Endothelial cell of umbilical vein (primary cell): ENCODE results near the gene BBS10. TPM values are rescaled to one million over a fixed set of nuclear protein-coding genes. Genes with fewer than 3 reads are reported as not detected.

Experiments used
- BruUV-seq: library from RNA; stranded (reverse); fragments of 400-500 nt; replicated peaks from 2 replicates; lab custom pipeline; 2021; lab: Mats Ljungman, UMichigan
- CTCF ChIA-PET: fragments of 300-600, 350-600 bp; sonication (Branson Sonifier 250); formaldehyde crosslinking; loops from one replicate; lab custom pipeline; 2021; ENCODE audit warnings: antibody characterized with exemption, inconsistent platforms; lab: Charles Lee
- POLR2A ChIA-PET: fragments of 300-600, 350-600 bp; sonication (Branson Sonifier 250); formaldehyde crosslinking; loops from one replicate; lab custom pipeline; 2021; ENCODE audit warnings: antibody characterized with exemption, inconsistent platforms; lab: Charles Lee
- DNase-seq: peaks from one replicate; pipeline ENCODE4 v3.0.0-alpha.2; 2011; ENCODE audit warnings: low read depth, low spot score
- FAIRE-seq: peaks from 2 replicates; lab custom pipeline; 2011; peaks lifted over from hg19 to GRCh38; lab: Jason Lieb, UNC
- H2AFZ ChIP-seq: 2 replicates; pipeline ENCODE4 v1.6.0; 2012; ENCODE audit warnings: low read depth, low read length, control low read depth, inconsistent platforms
- H3K27ac ChIP-seq: 2 replicates; pipeline ENCODE4 v1.5.1; 2011; ENCODE audit warnings: low read depth, mild to moderate bottlenecking, control low read depth, low read length, moderate library complexity; ENCODE audit not compliant: insufficient read depth
- H3K27me3 ChIP-seq, 2 experiments: 2 replicates each; pipeline versions ENCODE4 v1.6.0 to v1.6.1; 2011; ENCODE audit warnings: low read length in 2 of 2, mixed read lengths in 1 of 2; ENCODE audit not compliant: control insufficient read depth in 2 of 2, insufficient read depth in 2 of 2
- H3K36me3 ChIP-seq, 2 experiments: 2 replicates in 1 of 2; 3 replicates in 1 of 2; pipeline ENCODE4 v1.5.1; 2011; ENCODE audit warnings: low read length in 2 of 2, mild to moderate bottlenecking in 1 of 2, moderate library complexity in 1 of 2; ENCODE audit not compliant: control insufficient read depth in 2 of 2, insufficient read depth in 2 of 2; ENCODE audit errors: extremely low read depth in 1 of 2
- H3K4me1 ChIP-seq: 3 replicates; pipeline ENCODE4 v1.5.1; 2011; ENCODE audit warnings: mild to moderate bottlenecking, low read length; ENCODE audit not compliant: control insufficient read depth, insufficient read depth; ENCODE audit errors: extremely low read depth
- H3K4me2 ChIP-seq: 2 replicates; pipeline ENCODE4 v1.6.1; 2011; ENCODE audit warnings: low read length, control low read depth, mixed read lengths; ENCODE audit not compliant: insufficient read depth
- H3K4me3 ChIP-seq, 3 experiments: fragments of 200-600 bp in 1 of 3; sonication (generic), shearing (Covaris generic) in 1 of 3; replicated peaks in 1 of 3; 2 replicates each; pipeline ENCODE4 v1.5.1; 2011 to 2016; ENCODE audit warnings: control low read depth in 3 of 3, low read length in 3 of 3, mild to moderate bottlenecking in 2 of 3, inconsistent platforms in 1 of 3, low read depth in 1 of 3, moderate library complexity in 1 of 3; ENCODE audit not compliant: insufficient read depth in 1 of 3
- H3K79me2 ChIP-seq: 2 replicates; pipeline ENCODE4 v1.6.0; 2012; ENCODE audit warnings: low read length, inconsistent platforms; ENCODE audit not compliant: control insufficient read depth, insufficient read depth
- H3K9ac ChIP-seq: replicated peaks from 2 replicates; pipeline ENCODE3; 2011; ENCODE audit warnings: low read length, control low read depth; ENCODE audit not compliant: insufficient read depth; ENCODE audit errors: extremely low read depth
- H3K9me1 ChIP-seq: replicated peaks from 3 replicates; pipeline ENCODE4 v1.6.0; 2011; ENCODE audit warnings: mild to moderate bottlenecking, low read length; ENCODE audit not compliant: control insufficient read depth, insufficient read depth; ENCODE audit errors: extremely low read depth
- H3K9me3 ChIP-seq: replicated peaks from 2 replicates; pipeline ENCODE4 v1.5.1; 2012; ENCODE audit warnings: low read length, inconsistent platforms; ENCODE audit not compliant: control insufficient read depth, insufficient read depth
- H4K20me1 ChIP-seq: replicated peaks from 2 replicates; pipeline ENCODE3; 2011; ENCODE audit warnings: mild to moderate bottlenecking, low read length; ENCODE audit not compliant: control insufficient read depth, insufficient read depth; ENCODE audit errors: extremely low read depth
- EZH2 ChIP-seq: IDR thresholded peaks from 2 replicates; pipeline ENCODE4 v1.6.1; 2012; ENCODE audit warnings: borderline replicate concordance, low read depth, mild to moderate bottlenecking, moderate library complexity, low read length, inconsistent platforms; ENCODE audit not compliant: severe bottlenecking
- FOS ChIP-seq: IDR thresholded peaks from 2 replicates; pipeline ENCODE4 v1.6.1; 2011; ENCODE audit warnings: mild to moderate bottlenecking, low read length, moderate library complexity, borderline replicate concordance; ENCODE audit not compliant: insufficient read depth
- GATA2 ChIP-seq: IDR thresholded peaks from 2 replicates; pipeline ENCODE4 v1.7.0; 2011; ENCODE audit warnings: low read depth, mild to moderate bottlenecking, moderate library complexity, mixed read lengths, low read length; ENCODE audit not compliant: insufficient read length, insufficient read depth
- JUN ChIP-seq: IDR thresholded peaks from 2 replicates; pipeline ENCODE4 v1.6.1; 2011; ENCODE audit warnings: borderline replicate concordance, low read depth; ENCODE audit not compliant: insufficient read length, insufficient read depth
- MYC ChIP-seq: IDR thresholded peaks from one replicate; pipeline ENCODE4 v1.6.1; 2011; ENCODE audit warnings: mild to moderate bottlenecking, low read depth, low read length
- POLR2A ChIP-seq: IDR thresholded peaks from 2 replicates; pipeline ENCODE4 v1.6.1; 2012; ENCODE audit warnings: low read depth, mild to moderate bottlenecking, control low read depth, low read length
- POLR2AphosphoS5 ChIP-seq: IDR thresholded peaks from 2 replicates; pipeline ENCODE4 v1.6.1; 2012; ENCODE audit warnings: low read depth, mild to moderate bottlenecking, control low read depth, low read length, moderate library complexity; ENCODE audit not compliant: insufficient read depth
- dilution Hi-C: fragments of 300-500 bp; cut with MboI; formaldehyde crosslinking; loops from one replicate; pipeline ENCODE4 v1.15.0; 2019; ENCODE audit warnings: low sequenced_read_pairs; ENCODE audit not compliant: extremely low pct_ligation_motif_present
- intact Hi-C: fragments of 100-400 bp; cut with micrococcal nuclease; formaldehyde crosslinking; loops from one replicate; pipeline ENCODE4 v1.10.0; 2022
- polyA plus RNA-seq, 4 experiments: library from polyadenylated mRNA; depleted of rRNA in 3 of 4; stranded (reverse) in 3 of 4; unstranded in 1 of 4; fragments of >200 nt; gene quantifications; 2 replicates each; pipeline versions ENCODE4 v1.2.1 to v1.2.3, GENCODE V29; 2011 to 2012; ENCODE audit warnings: missing spikeins in 1 of 4
- total RNA-seq: library from RNA; stranded (reverse); gene quantifications from 2 replicates; pipeline ENCODE4 v1.2.3, GENCODE V29; 2021
- TF ChIP-seq, protein P1 (sequence below), 2 donors: IDR thresholded peaks; 1 replicate in 1 of 2; 2 replicates in 1 of 2; pipeline ENCODE4 v1.5.1; 2011; ENCODE audit warnings: low read length in 2 of 2, mild to moderate bottlenecking in 2 of 2, moderate library complexity in 2 of 2, control low read depth in 1 of 2, inconsistent platforms in 1 of 2, low read depth in 1 of 2; ENCODE audit not compliant: insufficient read depth in 1 of 2; ENCODE audit errors: extremely low read depth in 1 of 2
- TF ChIP-seq, protein P2 (sequence below): IDR thresholded peaks from 2 replicates; pipeline ENCODE4 v1.6.1; 2011; ENCODE audit not compliant: insufficient read depth, insufficient read length

The BBS10 gene
- total and polyA plus RNA-seq, 2 donors (not counting 3 experiments of a cell fraction or from before 2014, with no cell fraction given), result 3.4 to 7.8 TPM

- BruUV-seq, result no TSS peak
- intact Hi-C loops (loop anchor here (5.0 kb wide), 1 partner anchor 102 kb away; no protein-coding TSS in a partner anchor), dilution Hi-C loops (loop anchor here (25.0 kb wide), 1 partner anchor 242 kb away; the partner anchor contains the start of gene NAP1L1)
- Histone ChIP-seq H2AFZ (no peak overlapping the region), H3K36me3 (no peaks in the 10 kb centered on the region), H3K4me2 (no peak overlapping the region), H3K27me3 (no peaks in the 10 kb centered on the region), H3K27ac (peak overlapping the region; percentile 50), H3K9me3 (no peaks in the 10 kb centered on the region), H3K79me2 (no peaks in the 10 kb centered on the region), H4K20me1 (no peaks in the 10 kb centered on the region), H3K4me3 (no peak overlapping the region), H3K9me1 (no peaks in the 10 kb centered on the region), H3K9ac (no peak overlapping the region), H3K4me1 (peaks cover 14% of the 10 kb centered on the region)
- no peak for FAIRE-seq
- ChIA-PET CTCF (interaction anchor here (0.9 to 1.3 kb wide), 2 partner anchors 13 to 127 kb away, joined by 4 read pairs; no protein-coding TSS in a partner anchor), POLR2A (no interaction called here)
- no peak for DNase-seq
- TF ChIP-seq GATA2, result no peak
- TF ChIP-seq JUN, result no peak
- no peak for TF ChIP-seq POLR2AphosphoS5
- no peak for TF ChIP-seq MYC
- TF ChIP-seq, protein P1, sequence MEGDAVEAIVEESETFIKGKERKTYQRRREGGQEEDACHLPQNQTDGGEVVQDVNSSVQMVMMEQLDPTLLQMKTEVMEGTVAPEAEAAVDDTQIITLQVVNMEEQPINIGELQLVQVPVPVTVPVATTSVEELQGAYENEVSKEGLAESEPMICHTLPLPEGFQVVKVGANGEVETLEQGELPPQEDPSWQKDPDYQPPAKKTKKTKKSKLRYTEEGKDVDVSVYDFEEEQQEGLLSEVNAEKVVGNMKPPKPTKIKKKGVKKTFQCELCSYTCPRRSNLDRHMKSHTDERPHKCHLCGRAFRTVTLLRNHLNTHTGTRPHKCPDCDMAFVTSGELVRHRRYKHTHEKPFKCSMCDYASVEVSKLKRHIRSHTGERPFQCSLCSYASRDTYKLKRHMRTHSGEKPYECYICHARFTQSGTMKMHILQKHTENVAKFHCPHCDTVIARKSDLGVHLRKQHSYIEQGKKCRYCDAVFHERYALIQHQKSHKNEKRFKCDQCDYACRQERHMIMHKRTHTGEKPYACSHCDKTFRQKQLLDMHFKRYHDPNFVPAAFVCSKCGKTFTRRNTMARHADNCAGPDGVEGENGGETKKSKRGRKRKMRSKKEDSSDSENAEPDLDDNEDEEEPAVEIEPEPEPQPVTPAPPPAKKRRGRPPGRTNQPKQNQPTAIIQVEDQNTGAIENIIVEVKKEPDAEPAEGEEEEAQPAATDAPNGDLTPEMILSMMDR (IDR thresholded peaks at IDR 0.05; ENCODE audit: extremely low read depth in 1 of 2, insufficient read depth in 1 of 2, low read depth in 1 of 2, low read length in 2 of 2), result no peak
- no peak for TF ChIP-seq EZH2
- TF ChIP-seq, protein P2, sequence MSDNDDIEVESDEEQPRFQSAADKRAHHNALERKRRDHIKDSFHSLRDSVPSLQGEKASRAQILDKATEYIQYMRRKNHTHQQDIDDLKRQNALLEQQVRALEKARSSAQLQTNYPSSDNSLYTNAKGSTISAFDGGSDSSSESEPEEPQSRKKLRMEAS, result no peak
- TF ChIP-seq FOS, result no peak
- TF ChIP-seq POLR2A, result no peak
Measured at GRCh38 chr12:76329606-76330005, 18.6 kb downstream of the BBS10 start.
